NOMO-1 treated with DMSO at 0.1 percent for 48 hours (cell line): ENCODE results near the gene RNF150.
"Not testable (repeated sequence)": the region's sequence is repeated elsewhere in the genome, so short reads cannot be mapped to it uniquely, and the experiment has no call there.

Experiments used
- DNase-seq: peaks from one replicate; lab custom pipeline; 2025; ENCODE audit not compliant: unreplicated experiment; lab: John Stamatoyannopoulos, UW

RNF150 gene

GRCh38 chr4:141078871-141079270, 54.4 kb downstream of the RNF150 start:
- DNase-seq: no peak

- no peak for DNase-seq
These were observed 55.6 kb downstream of the RNF150 start for GRCh38 chr4:141077611-141078225.

GRCh38 chr4:141075553-141075952, 57.7 kb downstream of the RNF150 start:
- no peak for DNase-seq

GRCh38 chr4:141074098-141074878, 59.0 kb downstream of the RNF150 start:
- no peak for DNase-seq

- no peak for DNase-seq
These were observed 66.6 kb downstream of the RNF150 start for GRCh38 chr4:141066690-141067089.

- no peak for DNase-seq
These were observed 67.4 kb downstream of the RNF150 start for GRCh38 chr4:141065872-141066271.

GRCh38 chr4:141062651-141063050, 70.6 kb downstream of the RNF150 start:
- no peak for DNase-seq

GRCh38 chr4:141058591-141059512, 74.4 kb downstream of the RNF150 start:
- DNase-seq: no peak

- no peak for DNase-seq
These were observed 75.7 kb downstream of the RNF150 start for GRCh38 chr4:141057582-141057981.

GRCh38 chr4:141056473-141056872, 76.8 kb downstream of the RNF150 start:
- DNase-seq: no peak

GRCh38 chr4:141054446-141054845, 78.8 kb downstream of the RNF150 start:
- no peak for DNase-seq

GRCh38 chr4:141050999-141051398, 82.3 kb downstream of the RNF150 start:
- DNase-seq: not testable (repeated sequence)

- DNase-seq: no peak
These were observed 85.9 kb downstream of the RNF150 start for GRCh38 chr4:141047228-141047884.

- DNase-seq: no peak
These were observed 87.0 kb downstream of the RNF150 start for GRCh38 chr4:141046255-141046654.

- no peak for DNase-seq
These were observed 87.4 kb downstream of the RNF150 start for GRCh38 chr4:141045848-141046247.

- DNase-seq: no peak
These were observed 92.2 kb downstream of the RNF150 start for GRCh38 chr4:141041021-141041476.

GRCh38 chr4:141039156-141039555, 94.1 kb downstream of the RNF150 start:
- no peak for DNase-seq

GRCh38 chr4:141038428-141038827, 94.8 kb downstream of the RNF150 start:
- no peak for DNase-seq

- no peak for DNase-seq
These were observed 95.8 kb downstream of the RNF150 start for GRCh38 chr4:141037446-141037845.

- DNase-seq: no peak
These were observed 96.5 kb downstream of the RNF150 start for GRCh38 chr4:141036786-141037185.

GRCh38 chr4:141035920-141036319, 97.3 kb downstream of the RNF150 start:
- DNase-seq: no peak
